Progenitor cell of endocrine pancreas (in vitro differentiated cells): ENCODE data around the gene KIAA1549. TPM values are rescaled to one million over a fixed set of nuclear protein-coding genes. Genes with fewer than 3 reads are reported as not detected.

ENCODE experiments used
- DNase-seq: peaks from one replicate; pipeline ENCODE4 v3.0.0; 2021; ENCODE audit warnings: low spot score; ENCODE audit not compliant: unreplicated experiment
- H3K27ac Mint-ChIP-seq: 2 replicates; pipeline ENCODE4 v1.8.0; 2021; ENCODE audit warnings: mild to moderate bottlenecking, moderate library complexity, mixed read lengths
- H3K27me3 Mint-ChIP-seq: 2 replicates; pipeline ENCODE4 v1.8.0; 2021; ENCODE audit warnings: mixed read lengths
- H3K36me3 Mint-ChIP-seq: 2 replicates; pipeline ENCODE4 v1.8.0; 2022; ENCODE audit warnings: mixed read lengths; ENCODE audit not compliant: insufficient read depth
- H3K4me1 Mint-ChIP-seq: 2 replicates; pipeline ENCODE4 v1.8.0; 2021; ENCODE audit warnings: low read depth, mixed read lengths
- H3K4me3 Mint-ChIP-seq: 2 replicates; pipeline ENCODE4 v1.8.0; 2021; ENCODE audit warnings: low read depth, mild to moderate bottlenecking, moderate library complexity, mixed read lengths
- H3K9me3 Mint-ChIP-seq: 2 replicates; pipeline ENCODE4 v1.8.0; 2021; ENCODE audit warnings: low read depth, mixed read lengths
- total RNA-seq: library from RNA; stranded (reverse); gene quantifications from 2 replicates; pipeline ENCODE4 v1.2.1, GENCODE V29; 2021
- TF ChIP-seq, protein P1 (sequence below): fragments of 200-600 bp; sonication (generic); IDR thresholded peaks from one replicate; pipeline ENCODE4 v1.5.0; 2021; ENCODE audit warnings: antibody characterized with exemption, mild to moderate bottlenecking; ENCODE audit not compliant: unreplicated experiment

Gene KIAA1549
- total RNA-seq, 1 donor from 2014 or later = 45.8 TPM

DNA sequence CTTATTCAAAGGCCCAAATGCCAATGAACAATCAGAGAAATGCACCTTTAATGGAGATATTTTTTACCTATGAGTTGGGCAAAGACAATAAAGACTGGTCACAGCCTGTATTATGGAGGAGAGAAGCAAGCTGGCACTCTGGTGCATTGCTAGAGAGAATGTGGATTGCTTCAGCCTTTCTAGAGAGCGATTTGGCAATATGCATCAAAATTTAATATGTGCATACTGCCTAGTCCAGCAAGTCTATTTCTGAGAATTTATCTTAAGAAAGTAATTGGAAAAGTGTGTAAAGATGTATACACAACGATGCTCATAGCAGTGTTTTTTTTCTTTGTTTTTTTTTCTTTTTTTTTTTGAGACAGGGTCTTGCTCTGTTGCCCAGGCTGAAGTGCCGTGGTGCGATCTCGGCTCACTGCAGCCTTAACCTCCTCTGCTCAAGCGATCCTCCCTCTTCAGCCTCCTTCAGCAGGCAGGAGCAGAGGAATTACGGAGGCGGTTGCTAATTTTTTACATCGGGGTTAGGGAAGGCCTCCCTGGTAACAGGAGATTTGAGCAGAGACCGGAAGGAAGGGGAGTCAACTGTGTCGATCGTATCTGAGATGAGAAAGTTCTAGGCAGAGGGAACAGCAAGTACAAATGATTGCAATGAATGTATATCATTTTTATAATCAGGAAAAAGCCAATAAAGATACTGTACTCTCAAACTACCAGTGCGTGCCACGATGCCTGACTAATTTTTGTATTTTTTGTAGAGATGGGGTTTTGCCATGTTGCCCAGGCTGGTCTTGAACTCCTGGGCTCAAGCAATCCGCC is 16.4 kb downstream of the KIAA1549 start:
- TF ChIP-seq, protein P1, sequence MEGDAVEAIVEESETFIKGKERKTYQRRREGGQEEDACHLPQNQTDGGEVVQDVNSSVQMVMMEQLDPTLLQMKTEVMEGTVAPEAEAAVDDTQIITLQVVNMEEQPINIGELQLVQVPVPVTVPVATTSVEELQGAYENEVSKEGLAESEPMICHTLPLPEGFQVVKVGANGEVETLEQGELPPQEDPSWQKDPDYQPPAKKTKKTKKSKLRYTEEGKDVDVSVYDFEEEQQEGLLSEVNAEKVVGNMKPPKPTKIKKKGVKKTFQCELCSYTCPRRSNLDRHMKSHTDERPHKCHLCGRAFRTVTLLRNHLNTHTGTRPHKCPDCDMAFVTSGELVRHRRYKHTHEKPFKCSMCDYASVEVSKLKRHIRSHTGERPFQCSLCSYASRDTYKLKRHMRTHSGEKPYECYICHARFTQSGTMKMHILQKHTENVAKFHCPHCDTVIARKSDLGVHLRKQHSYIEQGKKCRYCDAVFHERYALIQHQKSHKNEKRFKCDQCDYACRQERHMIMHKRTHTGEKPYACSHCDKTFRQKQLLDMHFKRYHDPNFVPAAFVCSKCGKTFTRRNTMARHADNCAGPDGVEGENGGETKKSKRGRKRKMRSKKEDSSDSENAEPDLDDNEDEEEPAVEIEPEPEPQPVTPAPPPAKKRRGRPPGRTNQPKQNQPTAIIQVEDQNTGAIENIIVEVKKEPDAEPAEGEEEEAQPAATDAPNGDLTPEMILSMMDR = no peak
- Mint-ChIP-seq H3K9me3 (no peaks in the 10 kb centered on the region), H3K27me3 (no peaks in the 10 kb centered on the region)

DNA sequence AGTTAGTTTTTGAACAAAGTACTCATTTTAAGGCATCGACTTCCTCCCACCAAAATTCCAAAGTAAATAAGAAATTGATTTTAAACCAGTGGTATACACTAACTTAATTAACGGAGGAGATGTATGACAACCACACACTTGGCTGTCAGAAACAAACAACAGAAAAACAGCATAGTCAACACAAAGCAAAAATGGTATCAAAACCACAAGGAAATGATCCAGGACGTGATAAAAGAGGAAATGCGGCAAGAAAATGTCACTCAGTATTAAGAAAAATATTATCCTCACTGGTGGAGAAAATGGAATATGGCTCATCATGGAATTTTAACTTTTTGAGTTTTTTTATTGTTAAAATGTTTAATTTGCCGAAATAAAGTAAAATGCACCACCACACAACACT is 17.5 kb downstream of the KIAA1549 start:
- Mint-ChIP-seq H3K4me3 (no peak overlapping the region), H3K36me3 (peaks cover 7% of the 10 kb centered on the region), H3K4me1 (peaks cover 22% of the 10 kb centered on the region), H3K27ac (no peak overlapping the region), H3K27me3 (no peaks in the 10 kb centered on the region), H3K9me3 (no peaks in the 10 kb centered on the region)
- TF ChIP-seq, protein P1 = no peak
- no peak for DNase-seq

More for the DNA sequence above, 16.4 kb downstream of the KIAA1549 start:
- Mint-ChIP-seq H3K4me1 (peaks cover 20% of the 10 kb centered on the region), H3K27ac (no peak overlapping the region), H3K4me3 (no peak overlapping the region), H3K36me3 (peaks cover 7% of the 10 kb centered on the region)
- DNase-seq = no peak

DNA sequence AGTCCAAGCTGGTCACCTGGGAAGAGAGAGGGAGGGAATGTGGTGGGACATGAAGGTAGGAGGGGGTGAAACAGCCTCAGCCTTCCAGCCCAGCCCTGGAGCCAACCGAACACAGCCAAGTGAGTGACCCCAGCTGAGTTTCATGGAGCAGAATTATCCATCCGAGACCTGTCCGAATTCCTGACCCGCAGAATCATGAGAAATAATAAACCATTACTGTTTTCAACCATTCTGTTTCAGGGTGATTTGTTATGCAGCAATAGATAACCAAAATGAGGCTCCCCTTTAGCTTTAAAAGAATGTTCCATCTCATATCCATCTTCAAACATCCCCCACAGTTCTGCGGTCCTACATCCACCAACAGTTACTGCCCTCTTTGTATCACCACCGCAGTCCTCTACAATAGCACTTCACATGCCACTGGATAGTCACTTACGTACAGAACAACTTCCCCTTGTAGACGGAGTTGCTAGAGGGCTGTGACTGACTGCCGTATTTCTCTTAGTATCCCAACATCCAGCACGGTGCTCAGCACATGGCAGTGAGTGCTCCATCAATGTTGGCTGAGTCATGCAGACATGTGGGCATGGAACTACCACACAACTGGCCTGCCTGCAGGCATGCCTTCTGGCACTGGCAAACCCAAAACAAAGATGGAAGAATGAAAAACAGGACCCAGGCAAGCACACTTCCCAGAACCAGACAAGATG is 18.5 kb downstream of the KIAA1549 start:
- no peak for DNase-seq
- Mint-ChIP-seq H3K27ac (no peak overlapping the region), H3K27me3 (no peaks in the 10 kb centered on the region), H3K4me3 (no peak overlapping the region), H3K9me3 (no peaks in the 10 kb centered on the region), H3K36me3 (peaks cover 10% of the 10 kb centered on the region), H3K4me1 (peaks cover 20% of the 10 kb centered on the region)
- TF ChIP-seq, protein P1 = no peak

DNA sequence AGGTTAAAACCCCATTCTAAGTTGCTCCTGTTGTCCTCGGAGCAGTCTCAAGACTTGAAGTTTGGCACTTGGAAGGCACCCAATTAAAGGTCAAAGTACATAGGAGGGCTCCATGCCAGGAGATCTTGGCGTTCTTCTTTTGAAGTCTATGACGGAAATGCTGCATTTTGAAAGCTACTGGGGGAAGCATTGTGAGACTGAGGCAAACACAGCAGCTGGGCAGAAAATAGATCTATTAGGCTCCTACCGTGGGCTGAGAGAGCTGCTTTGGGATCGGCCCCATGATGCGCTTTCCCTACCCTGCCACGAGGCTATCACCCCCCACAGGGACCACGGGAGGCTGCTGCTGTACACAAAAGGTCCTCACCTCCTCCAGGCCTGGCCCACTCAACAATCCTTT is 20.0 kb downstream of the KIAA1549 start:
- H3K27ac Mint-ChIP-seq = no peak overlapping the region
- DNase-seq = no peak
- H3K9me3 Mint-ChIP-seq = peaks cover 7% of the 10 kb centered on the region
- H3K4me1 Mint-ChIP-seq = peaks cover 17% of the 10 kb centered on the region
- H3K27me3 Mint-ChIP-seq = no peaks in the 10 kb centered on the region
- peaks cover 16% of the 10 kb centered on the region for H3K36me3 Mint-ChIP-seq
- TF ChIP-seq, protein P1 = no peak
- H3K4me3 Mint-ChIP-seq = no peak overlapping the region

DNA sequence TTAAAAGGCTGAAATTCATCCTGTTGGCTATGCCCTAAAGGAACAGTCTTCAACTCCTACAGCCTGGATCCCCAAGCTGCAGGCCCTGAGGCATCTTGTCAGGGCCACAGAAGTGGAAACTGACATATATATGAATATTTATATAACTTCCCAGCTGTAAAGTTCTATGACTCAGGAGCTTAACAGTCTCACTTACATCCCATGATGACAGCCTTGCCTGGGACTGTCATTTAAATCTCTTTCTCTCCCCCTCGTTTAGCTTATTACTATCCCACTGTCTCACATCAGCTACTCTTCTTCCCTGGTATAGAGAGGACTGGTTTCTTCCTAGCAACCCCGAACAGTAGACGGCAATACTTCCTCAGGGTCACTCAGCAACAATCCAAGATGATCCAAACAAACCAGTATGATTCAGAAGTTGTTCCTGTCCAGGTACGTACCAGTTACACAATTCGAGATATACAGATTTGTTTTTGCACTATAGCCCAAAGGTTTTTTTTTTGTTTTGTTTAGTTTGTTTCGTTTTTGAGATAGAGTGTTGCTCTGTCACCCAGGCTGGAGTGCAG is 22.7 kb downstream of the KIAA1549 start:
- H3K4me3 Mint-ChIP-seq = no peak overlapping the region
- TF ChIP-seq, protein P1 = no peak
- no peaks in the 10 kb centered on the region for H3K27me3 Mint-ChIP-seq
- H3K4me1 Mint-ChIP-seq = peaks cover 15% of the 10 kb centered on the region
- peak overlapping the region; percentile 17 for H3K27ac Mint-ChIP-seq
- peaks cover 15% of the 10 kb centered on the region for H3K36me3 Mint-ChIP-seq
- H3K9me3 Mint-ChIP-seq = peaks cover 7% of the 10 kb centered on the region
- DNase-seq = no peak
